ENCODE results near the gene FBXL13. TPM values are rescaled to one million over a fixed set of nuclear protein-coding genes. Genes with fewer than 3 reads are reported as not detected.
"Not testable (repeated sequence)": the region's sequence is repeated elsewhere in the genome, so short reads cannot be mapped to it uniquely, and the experiment has no call there.

FBXL13 gene
- total RNA-seq, 2 donors from 2014 or later: 1.3 to 1.4 TPM

GRCh38 chr7:103003004-103003403 is 71.6 kb downstream of the FBXL13 start:
- Mint-ChIP-seq H3K36me3 (ENCODE audit: low read depth) (peaks cover 3% of the 10 kb centered on the region), H3K4me1 (no peaks in the 10 kb centered on the region), H3K27me3 (no peaks in the 10 kb centered on the region), H3K27ac (no peak overlapping the region), H3K4me3 (no peak overlapping the region)
- DNase-seq (no peak), ATAC-seq (no peak)
- H3K9me3 ChIP-seq (ENCODE audit: control insufficient read depth, low read length, poor library complexity, severe bottlenecking): peaks cover 7% of the 10 kb centered on the region

DNA sequence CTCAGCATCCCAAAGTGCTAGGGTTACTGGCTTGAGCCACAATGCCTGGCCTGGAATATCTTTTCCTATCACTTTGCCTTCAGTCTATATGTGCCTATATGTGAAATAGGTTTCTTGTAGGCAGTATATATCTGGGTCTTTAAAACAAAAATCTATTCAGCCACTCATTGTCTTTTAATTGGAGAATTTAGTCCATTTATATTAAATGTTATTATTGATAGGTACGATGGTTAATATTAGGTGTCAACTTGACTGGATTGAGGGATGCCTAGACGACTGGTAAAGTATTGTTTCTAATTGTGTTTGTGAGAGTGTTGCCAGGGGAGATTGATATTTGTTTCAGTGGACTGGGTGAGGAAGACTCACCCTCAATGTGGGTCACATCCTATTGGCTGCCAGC is 73.4 kb downstream of the FBXL13 start:
- peaks cover 7% of the 10 kb centered on the region for H3K9me3 ChIP-seq (ENCODE audit: control insufficient read depth, low read length, poor library complexity, severe bottlenecking)
- H3K36me3 Mint-ChIP-seq (ENCODE audit: low read depth): peaks cover 3% of the 10 kb centered on the region
- DNase-seq (no peak), ATAC-seq (no peak)
- no peak overlapping the region for H3K4me3 Mint-ChIP-seq
- H3K27ac Mint-ChIP-seq: no peak overlapping the region
- H3K27me3 Mint-ChIP-seq: no peaks in the 10 kb centered on the region
- no peaks in the 10 kb centered on the region for H3K4me1 Mint-ChIP-seq

DNA sequence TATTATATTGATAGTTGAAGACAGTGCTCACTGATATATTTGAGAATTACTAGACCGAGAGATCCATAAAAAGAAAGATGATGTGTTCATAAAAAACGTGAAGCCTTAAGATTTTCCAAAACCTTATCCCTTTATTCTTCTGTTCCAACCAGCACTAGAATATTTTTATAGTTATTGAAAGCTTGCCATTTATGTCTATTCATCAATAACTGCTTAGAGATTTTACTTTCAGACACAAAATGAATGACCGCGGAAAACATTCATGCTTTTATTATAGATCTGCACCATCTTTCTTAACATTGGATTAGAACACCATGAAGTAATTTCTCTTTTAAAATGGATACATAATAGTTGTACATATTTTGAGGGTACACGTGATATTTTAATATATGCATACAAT is 77.6 kb downstream of the FBXL13 start:
- ATAC-seq (no peak), DNase-seq (no peak)
- no peak overlapping the region for H3K4me3 Mint-ChIP-seq
- H3K27me3 Mint-ChIP-seq: no peaks in the 10 kb centered on the region
- peaks cover 2% of the 10 kb centered on the region for H3K9me3 ChIP-seq (ENCODE audit: control insufficient read depth, low read length, poor library complexity, severe bottlenecking)
- H3K4me1 Mint-ChIP-seq: no peaks in the 10 kb centered on the region
- H3K36me3 Mint-ChIP-seq (ENCODE audit: low read depth): no peaks in the 10 kb centered on the region
- no peak overlapping the region for H3K27ac Mint-ChIP-seq

DNA sequence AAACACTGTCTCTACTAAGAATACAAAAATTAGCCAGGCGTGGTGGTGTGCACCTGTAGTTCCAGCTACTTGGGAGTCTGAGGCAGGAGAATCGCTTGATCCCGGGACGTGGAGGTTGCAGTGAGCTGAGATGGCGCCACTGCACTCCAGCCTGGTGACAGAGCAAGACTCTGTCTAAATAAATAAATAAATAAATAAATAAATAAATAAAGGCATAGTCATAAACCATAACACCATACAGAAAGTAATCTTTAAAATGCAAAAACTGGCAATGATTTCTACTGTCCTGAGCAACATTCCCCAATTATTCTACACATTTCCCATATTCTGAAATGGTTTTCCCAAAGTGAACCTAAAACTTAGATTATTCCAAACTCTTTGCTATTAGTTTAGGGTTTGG is 79.0 kb downstream of the FBXL13 start:
- not testable (repeated sequence) for H3K27ac Mint-ChIP-seq, DNase-seq

DNA sequence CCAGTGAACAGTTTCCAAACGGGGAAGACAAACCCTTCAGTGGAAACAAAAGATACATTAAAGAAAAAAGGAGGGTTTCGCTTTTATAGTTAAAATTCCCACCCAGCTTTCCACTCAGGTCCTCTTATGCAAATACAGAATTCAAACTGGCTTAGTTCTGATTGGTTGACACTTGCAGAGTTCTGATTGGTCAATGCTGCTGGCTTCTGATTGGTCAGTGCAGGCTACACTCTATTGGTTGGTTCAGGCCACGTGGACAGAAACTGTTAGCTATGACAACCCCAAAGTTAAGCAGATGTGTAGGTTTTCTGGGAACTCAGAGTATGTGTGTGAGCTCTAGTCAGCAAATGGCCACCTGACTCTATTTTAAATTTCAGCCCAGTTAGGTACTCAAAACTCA is 80.0 kb downstream of the FBXL13 start:
- ATAC-seq (no peak), DNase-seq (no peak)
- Mint-ChIP-seq H3K36me3 (ENCODE audit: low read depth) (no peaks in the 10 kb centered on the region), H3K4me1 (no peaks in the 10 kb centered on the region), H3K27ac (no peak overlapping the region), H3K4me3 (no peak overlapping the region), H3K27me3 (no peaks in the 10 kb centered on the region)
- H3K9me3 ChIP-seq (ENCODE audit: control insufficient read depth, low read length, poor library complexity, severe bottlenecking): no peaks in the 10 kb centered on the region

More for the DNA sequence above, 79.0 kb downstream of the FBXL13 start:
- H3K27me3 Mint-ChIP-seq; H3K36me3 Mint-ChIP-seq (ENCODE audit: low read depth); H3K4me3 Mint-ChIP-seq; ATAC-seq; H3K9me3 ChIP-seq (ENCODE audit: control insufficient read depth, low read length, poor library complexity, severe bottlenecking); H3K4me1 Mint-ChIP-seq: not testable (repeated sequence)

GRCh38 chr7:102993718-102994029 is 80.9 kb downstream of the FBXL13 start:
- Mint-ChIP-seq H3K4me1 (no peaks in the 10 kb centered on the region), H3K4me3 (no peak overlapping the region), H3K27me3 (no peaks in the 10 kb centered on the region), H3K36me3 (ENCODE audit: low read depth) (no peaks in the 10 kb centered on the region), H3K27ac (no peak overlapping the region)
- H3K9me3 ChIP-seq (ENCODE audit: control insufficient read depth, low read length, poor library complexity, severe bottlenecking): no peaks in the 10 kb centered on the region
- ATAC-seq: no peak
- no peak for DNase-seq

DNA sequence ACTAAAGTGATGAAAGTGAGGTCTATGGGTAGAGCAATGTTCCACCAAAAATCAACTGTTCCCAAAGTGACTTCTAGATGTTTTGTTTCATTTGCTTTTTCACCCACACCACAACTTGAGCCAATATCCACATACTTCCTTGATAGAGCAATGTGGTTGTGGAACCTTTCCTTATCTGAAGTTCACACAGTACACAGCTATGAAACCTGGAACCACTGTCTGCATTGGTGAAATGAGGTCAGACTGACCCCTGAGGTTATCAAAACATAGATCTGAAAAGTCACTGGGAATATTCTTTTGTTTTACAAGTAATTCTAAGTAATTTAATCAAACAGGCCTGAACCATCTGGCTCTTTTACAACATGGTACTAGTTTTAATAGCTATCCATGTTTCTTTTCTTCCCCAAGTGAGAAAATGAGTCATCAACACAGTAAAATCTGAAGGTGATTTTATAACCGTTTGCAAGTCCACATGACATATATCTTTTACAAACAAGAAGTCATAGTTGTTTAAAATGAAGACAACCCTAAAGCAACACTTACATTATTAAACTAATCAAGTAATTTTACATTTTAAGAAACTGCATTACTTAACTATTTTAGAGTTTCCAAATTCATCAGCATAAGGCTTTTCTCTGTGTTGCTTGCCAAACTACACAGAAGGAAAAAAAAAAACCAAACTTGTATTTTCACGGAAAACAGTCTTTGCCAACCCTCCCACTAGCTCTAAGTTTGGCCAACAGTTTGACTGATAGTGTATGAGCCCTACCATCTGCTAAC is 81.5 kb downstream of the FBXL13 start:
- no peaks in the 10 kb centered on the region for H3K9me3 ChIP-seq (ENCODE audit: control insufficient read depth, low read length, poor library complexity, severe bottlenecking)
- DNase-seq: no peak
- Mint-ChIP-seq H3K4me3 (no peak overlapping the region), H3K27me3 (no peaks in the 10 kb centered on the region), H3K27ac (no peak overlapping the region), H3K36me3 (ENCODE audit: low read depth) (no peaks in the 10 kb centered on the region), H3K4me1 (no peaks in the 10 kb centered on the region)
- ATAC-seq: no peak

DNA sequence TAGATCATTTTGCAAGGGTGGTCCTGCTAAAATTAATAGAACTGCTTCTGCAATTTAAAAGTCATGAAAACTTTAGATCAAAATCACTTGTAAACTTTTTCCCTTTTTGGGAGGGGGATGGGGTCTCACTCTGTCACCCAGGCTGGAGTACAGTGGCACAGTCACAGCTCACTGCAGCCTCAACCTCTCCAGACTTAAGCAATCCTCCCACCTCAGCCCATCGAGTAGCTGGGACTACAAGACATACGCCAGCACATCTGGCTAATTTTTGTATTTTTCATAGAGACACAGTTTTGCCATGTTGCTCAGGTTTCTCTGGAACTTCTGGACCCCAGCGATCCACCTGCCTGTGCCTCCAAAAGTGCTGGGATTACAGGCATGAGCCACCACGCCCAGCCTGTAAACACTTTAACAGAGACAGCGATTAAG is 82.1 kb downstream of the FBXL13 start:
- Mint-ChIP-seq H3K27ac (no peak overlapping the region), H3K36me3 (ENCODE audit: low read depth) (no peaks in the 10 kb centered on the region), H3K27me3 (no peaks in the 10 kb centered on the region), H3K4me3 (no peak overlapping the region), H3K4me1 (no peaks in the 10 kb centered on the region)
- H3K9me3 ChIP-seq (ENCODE audit: control insufficient read depth, low read length, poor library complexity, severe bottlenecking): no peaks in the 10 kb centered on the region
- ATAC-seq (no peak), DNase-seq (no peak)

- ATAC-seq: no peak
- H3K27ac Mint-ChIP-seq: no peak overlapping the region
- H3K4me3 Mint-ChIP-seq: no peak overlapping the region
- DNase-seq: no peak
- H3K36me3 Mint-ChIP-seq (ENCODE audit: low read depth): no peaks in the 10 kb centered on the region
- H3K27me3 Mint-ChIP-seq: no peaks in the 10 kb centered on the region
- no peaks in the 10 kb centered on the region for H3K4me1 Mint-ChIP-seq
- H3K9me3 ChIP-seq (ENCODE audit: control insufficient read depth, low read length, poor library complexity, severe bottlenecking): no peaks in the 10 kb centered on the region
Observed at GRCh38 chr7:102991540-102992214, 82.9 kb downstream of the FBXL13 start.

- H3K27me3 Mint-ChIP-seq: peaks cover 4% of the 10 kb centered on the region
Observed at GRCh38 chr7:102991077-102991539, 83.5 kb downstream of the FBXL13 start.

GRCh38 chr7:102990642-102991041 is 84.0 kb downstream of the FBXL13 start:
- Mint-ChIP-seq H3K4me1 (no peaks in the 10 kb centered on the region), H3K27ac (no peak overlapping the region), H3K36me3 (ENCODE audit: low read depth) (no peaks in the 10 kb centered on the region), H3K27me3 (peaks cover 5% of the 10 kb centered on the region), H3K4me3 (no peak overlapping the region)
- no peak for DNase-seq
- H3K9me3 ChIP-seq (ENCODE audit: control insufficient read depth, low read length, poor library complexity, severe bottlenecking): no peaks in the 10 kb centered on the region
- no peak for ATAC-seq

More at GRCh38 chr7:102991077-102991539, 83.5 kb downstream of the FBXL13 start:
- H3K4me3 Mint-ChIP-seq: no peak overlapping the region
- H3K4me1 Mint-ChIP-seq: no peaks in the 10 kb centered on the region
- DNase-seq: no peak
- H3K9me3 ChIP-seq (ENCODE audit: control insufficient read depth, low read length, poor library complexity, severe bottlenecking): no peaks in the 10 kb centered on the region
- no peak overlapping the region for H3K27ac Mint-ChIP-seq
- no peaks in the 10 kb centered on the region for H3K36me3 Mint-ChIP-seq (ENCODE audit: low read depth)
- no peak for ATAC-seq

- no peaks in the 10 kb centered on the region for H3K9me3 ChIP-seq (ENCODE audit: control insufficient read depth, low read length, poor library complexity, severe bottlenecking)
- H3K4me3 Mint-ChIP-seq: no peak overlapping the region
- DNase-seq: no peak
- no peaks in the 10 kb centered on the region for H3K4me1 Mint-ChIP-seq
- H3K27ac Mint-ChIP-seq: no peak overlapping the region
- peaks cover 5% of the 10 kb centered on the region for H3K27me3 Mint-ChIP-seq
- H3K36me3 Mint-ChIP-seq (ENCODE audit: low read depth): no peaks in the 10 kb centered on the region
- no peak for ATAC-seq
Observed at GRCh38 chr7:102988631-102989560, 85.7 kb downstream of the FBXL13 start.

DNA sequence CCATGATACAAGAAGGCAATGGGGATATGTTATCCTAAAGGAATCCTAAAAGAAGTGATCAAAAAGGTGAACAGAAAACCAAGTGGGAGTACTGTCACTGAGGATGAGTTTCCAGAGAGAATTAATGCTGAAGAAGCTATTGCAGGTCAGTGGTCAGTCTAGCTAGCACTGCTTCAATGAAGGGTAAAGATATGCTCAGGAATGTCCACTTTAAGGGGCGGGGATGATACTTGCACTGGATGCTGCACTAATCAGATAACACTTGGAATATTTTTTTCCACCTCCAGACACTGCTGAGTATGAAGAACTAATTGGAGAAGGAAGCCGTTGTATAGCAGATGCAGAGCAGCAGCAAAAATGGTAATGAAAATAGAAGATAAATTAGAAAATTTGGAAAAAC is 86.5 kb downstream of the FBXL13 start:
- no peak overlapping the region for H3K4me3 Mint-ChIP-seq
- no peak overlapping the region for H3K27ac Mint-ChIP-seq
- peaks cover 5% of the 10 kb centered on the region for H3K27me3 Mint-ChIP-seq
- no peaks in the 10 kb centered on the region for H3K9me3 ChIP-seq (ENCODE audit: control insufficient read depth, low read length, poor library complexity, severe bottlenecking)
- DNase-seq (no peak), ATAC-seq (no peak)
- no peaks in the 10 kb centered on the region for H3K36me3 Mint-ChIP-seq (ENCODE audit: low read depth)
- H3K4me1 Mint-ChIP-seq: no peaks in the 10 kb centered on the region
